Measurements from ENCODE around the gene MAPK9. TPM values are rescaled to one million over a fixed set of nuclear protein-coding genes. Genes with fewer than 3 reads are reported as not detected.

Gene MAPK9
- total and polyA plus RNA-seq, 9 donors: 12.8 to 35.9 (median 28.8) TPM

GRCh38 chr5:180338001-180338707 is 46.3 kb upstream of the MAPK9 start:
- Histone ChIP-seq H3K27ac (no peak overlapping the region), H3K9me3 (no peaks in the 10 kb centered on the region), H3K36me3 (no peaks in the 10 kb centered on the region), H3K4me1 (ENCODE audit: insufficient read depth) (peaks cover 2% of the 10 kb centered on the region), H3K27me3 (no peaks in the 10 kb centered on the region), H3K4me3 (no peak overlapping the region)
- intact Hi-C loops (cut with DNase I): no loop called here
- TF ChIP-seq POLR2A (IDR thresholded peaks at IDR 0.05): no peak
- TF ChIP-seq EP300 (IDR thresholded peaks at IDR 0.05): no peak
- TF ChIP-seq, protein P1, sequence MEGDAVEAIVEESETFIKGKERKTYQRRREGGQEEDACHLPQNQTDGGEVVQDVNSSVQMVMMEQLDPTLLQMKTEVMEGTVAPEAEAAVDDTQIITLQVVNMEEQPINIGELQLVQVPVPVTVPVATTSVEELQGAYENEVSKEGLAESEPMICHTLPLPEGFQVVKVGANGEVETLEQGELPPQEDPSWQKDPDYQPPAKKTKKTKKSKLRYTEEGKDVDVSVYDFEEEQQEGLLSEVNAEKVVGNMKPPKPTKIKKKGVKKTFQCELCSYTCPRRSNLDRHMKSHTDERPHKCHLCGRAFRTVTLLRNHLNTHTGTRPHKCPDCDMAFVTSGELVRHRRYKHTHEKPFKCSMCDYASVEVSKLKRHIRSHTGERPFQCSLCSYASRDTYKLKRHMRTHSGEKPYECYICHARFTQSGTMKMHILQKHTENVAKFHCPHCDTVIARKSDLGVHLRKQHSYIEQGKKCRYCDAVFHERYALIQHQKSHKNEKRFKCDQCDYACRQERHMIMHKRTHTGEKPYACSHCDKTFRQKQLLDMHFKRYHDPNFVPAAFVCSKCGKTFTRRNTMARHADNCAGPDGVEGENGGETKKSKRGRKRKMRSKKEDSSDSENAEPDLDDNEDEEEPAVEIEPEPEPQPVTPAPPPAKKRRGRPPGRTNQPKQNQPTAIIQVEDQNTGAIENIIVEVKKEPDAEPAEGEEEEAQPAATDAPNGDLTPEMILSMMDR (IDR thresholded peaks at IDR 0.05): no peak
- WGBS, 3 donors: 90 to 92% (median 90%) methylated on average over 22 of the region's 22 CpGs
- DNase-seq: no peak

DNA sequence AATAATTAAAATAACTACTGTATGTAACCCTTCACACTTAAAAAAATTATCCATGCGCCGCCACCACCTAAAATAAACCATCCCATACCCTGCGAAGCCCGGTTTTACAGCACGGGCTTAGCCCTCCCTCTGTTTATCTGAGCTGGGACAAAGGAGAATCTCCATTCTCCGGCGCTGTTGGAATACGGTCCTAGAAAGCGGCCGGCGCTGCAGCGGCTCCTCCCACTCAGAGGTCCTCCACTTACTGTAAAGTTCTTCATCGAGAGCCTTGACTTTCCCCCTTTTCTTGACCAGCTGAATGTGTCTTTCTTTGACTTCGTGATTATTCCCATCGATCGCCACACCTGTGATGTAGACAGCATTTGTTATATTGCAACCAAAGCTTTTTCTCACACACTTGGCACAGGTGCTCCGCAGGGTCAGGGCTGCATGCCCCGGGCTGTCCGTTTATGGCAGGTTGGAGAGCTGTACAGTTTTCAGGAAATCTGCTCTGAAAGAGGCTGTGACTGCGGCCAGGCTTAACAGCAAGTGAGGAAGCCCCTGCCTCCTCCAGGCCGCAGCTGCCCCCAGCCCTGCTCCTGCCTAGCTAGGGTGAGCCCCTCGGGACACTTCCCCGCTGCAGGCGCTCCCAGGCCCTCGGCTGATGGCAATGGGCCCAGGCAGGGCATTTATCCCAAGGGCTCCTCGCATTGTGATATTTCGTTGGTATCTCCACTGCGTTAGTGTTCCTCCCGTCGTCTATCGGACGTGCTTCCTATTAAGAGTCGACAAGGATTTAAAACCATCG is 44.5 kb upstream of the MAPK9 start:
- intact Hi-C loops (cut with DNase I): no loop called here
- TF ChIP-seq POLR2A (IDR thresholded peaks at IDR 0.05): no peak
- TF ChIP-seq EP300 (IDR thresholded peaks at IDR 0.05): no peak
- TF ChIP-seq, protein P1 (IDR thresholded peaks at IDR 0.05): no peak
- no peak for DNase-seq
- Histone ChIP-seq H3K27me3 (no peaks in the 10 kb centered on the region), H3K36me3 (no peaks in the 10 kb centered on the region), H3K4me3 (no peak overlapping the region), H3K9me3 (no peaks in the 10 kb centered on the region), H3K27ac (no peak overlapping the region), H3K4me1 (ENCODE audit: insufficient read depth) (peaks cover 3% of the 10 kb centered on the region)
- 86 to 91% (median 87%) methylated on average over 34 of the region's 34 CpGs for WGBS, 3 donors

DNA sequence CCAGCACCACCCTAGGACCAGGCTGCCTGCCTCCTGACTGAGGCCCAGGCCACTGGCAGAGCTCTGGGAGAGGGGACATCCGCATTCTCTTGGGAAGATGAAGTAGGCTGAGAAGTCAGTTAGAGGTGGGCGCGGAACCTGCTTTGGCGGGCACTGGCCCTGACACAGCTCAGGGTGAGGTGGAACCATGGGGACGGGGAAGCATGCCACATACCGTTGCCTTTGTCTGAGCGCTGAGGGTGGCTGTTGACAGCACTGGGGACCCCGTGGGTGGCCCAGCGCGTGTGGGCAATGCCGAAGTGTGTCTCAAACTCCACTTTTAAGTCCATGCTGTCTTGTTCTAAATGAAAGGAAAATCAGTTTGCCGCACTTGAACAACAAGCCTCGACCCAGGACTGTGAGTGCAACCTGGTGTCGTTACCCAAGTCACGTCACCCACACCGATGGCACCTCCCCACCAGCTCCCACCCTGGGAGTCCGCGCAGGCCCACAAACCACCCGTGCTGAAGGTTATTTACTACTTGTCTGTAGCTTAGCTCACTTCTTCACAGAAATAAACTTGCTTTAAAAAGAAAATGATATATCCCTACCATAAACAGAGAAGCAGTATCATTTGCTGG is 43.8 kb upstream of the MAPK9 start:
- no peak for DNase-seq
- Histone ChIP-seq H3K27me3 (no peaks in the 10 kb centered on the region), H3K27ac (no peak overlapping the region), H3K4me3 (no peak overlapping the region), H3K4me1 (ENCODE audit: insufficient read depth) (peaks cover 7% of the 10 kb centered on the region), H3K9me3 (no peaks in the 10 kb centered on the region), H3K36me3 (no peaks in the 10 kb centered on the region)
- 93 to 96% (median 94%) methylated on average over 18 to 19 of the region's 19 CpGs for WGBS, 3 donors
- intact Hi-C loops (cut with DNase I): no loop called here
- TF ChIP-seq, protein P1 (IDR thresholded peaks at IDR 0.05): no peak
- TF ChIP-seq EP300 (IDR thresholded peaks at IDR 0.05): no peak
- TF ChIP-seq POLR2A (IDR thresholded peaks at IDR 0.05): no peak

- intact Hi-C loops (cut with DNase I): no loop called here
- no peak overlapping the region for H3K27ac ChIP-seq
- no peaks in the 10 kb centered on the region for H3K36me3 ChIP-seq
Measured at GRCh38 chr5:180334751-180335613, 43.1 kb upstream of the MAPK9 start.

More at GRCh38 chr5:180334751-180335613, 43.1 kb upstream of the MAPK9 start:
- Histone ChIP-seq H3K4me3 (no peak overlapping the region), H3K4me1 (ENCODE audit: insufficient read depth) (peaks cover 7% of the 10 kb centered on the region), H3K27me3 (no peaks in the 10 kb centered on the region), H3K9me3 (no peaks in the 10 kb centered on the region)
- no peak for TF ChIP-seq POLR2A (IDR thresholded peaks at IDR 0.05)
- TF ChIP-seq, protein P1 (IDR thresholded peaks at IDR 0.05): no peak
- no peak for DNase-seq
- WGBS, 3 donors: 79 to 86% (median 83%) methylated on average over 14 to 15 of the region's 15 CpGs

Data from ovary (tissue), 9 donors.